Measurements from ENCODE around the gene AGL.
"Not testable (repeated sequence)": the region's sequence is repeated elsewhere in the genome, so short reads cannot be mapped to it uniquely, and the experiment has no call there.

The AGL gene

DNA sequence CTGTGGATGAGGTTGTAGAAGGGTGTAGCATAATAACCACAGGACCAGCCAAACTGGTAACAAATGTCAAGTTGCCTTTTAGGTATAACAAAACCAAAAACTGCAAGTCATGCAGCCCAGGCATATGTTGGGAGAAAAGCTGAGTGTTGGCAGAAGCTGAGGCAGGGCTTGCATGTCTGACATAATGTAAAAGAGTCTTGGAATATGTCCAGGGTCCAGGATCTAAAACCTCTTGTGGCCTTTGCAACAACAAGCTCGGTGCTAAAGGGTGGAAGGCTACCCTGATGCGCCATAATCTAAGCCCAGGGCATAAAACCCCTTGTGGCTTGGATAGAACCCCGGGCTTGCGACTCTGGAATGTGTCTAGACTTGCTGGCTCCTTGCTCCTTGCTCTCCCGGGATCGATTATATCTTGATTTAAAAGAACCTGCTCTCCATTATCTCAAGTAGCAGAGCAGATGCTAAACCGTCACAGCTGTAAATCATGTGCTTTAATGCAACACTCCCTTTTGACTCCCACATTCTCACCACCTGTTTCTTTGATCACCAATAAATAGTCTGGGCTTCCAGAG is 93.1 kb downstream of the AGL start:
- DNase-seq (ENCODE audit: low spot score) = no peak

- DNase-seq (ENCODE audit: low spot score) = no peak
Observed at GRCh38 chr1:99944192-99944591, 94.0 kb downstream of the AGL start.

- DNase-seq (ENCODE audit: low spot score) = no peak
Observed at GRCh38 chr1:99945174-99945573, 95.0 kb downstream of the AGL start.

GRCh38 chr1:99950486-99950885 is 100.3 kb downstream of the AGL start:
- DNase-seq (ENCODE audit: low spot score) = no peak

DNA sequence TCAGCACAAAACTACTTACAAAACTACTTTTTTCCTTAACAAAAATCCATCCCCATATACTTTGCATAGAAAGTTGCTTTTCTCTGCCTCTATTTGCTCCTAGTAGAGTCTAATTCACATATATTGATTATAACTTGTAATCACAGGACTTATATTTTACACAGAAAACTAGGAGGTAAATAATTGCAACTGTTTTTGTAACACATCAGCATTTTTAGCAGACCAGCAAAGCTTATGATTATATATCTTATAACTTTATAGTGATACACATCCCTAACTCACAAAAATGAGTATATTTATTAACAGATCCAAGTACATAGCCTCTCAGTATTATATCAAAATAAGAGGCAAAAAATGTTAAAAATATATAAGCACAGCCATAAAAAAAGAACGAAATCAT is 102.4 kb downstream of the AGL start:
- no peak for DNase-seq (ENCODE audit: low spot score)

GRCh38 chr1:99955375-99955774 is 105.2 kb downstream of the AGL start:
- no peak for DNase-seq (ENCODE audit: low spot score)

DNA sequence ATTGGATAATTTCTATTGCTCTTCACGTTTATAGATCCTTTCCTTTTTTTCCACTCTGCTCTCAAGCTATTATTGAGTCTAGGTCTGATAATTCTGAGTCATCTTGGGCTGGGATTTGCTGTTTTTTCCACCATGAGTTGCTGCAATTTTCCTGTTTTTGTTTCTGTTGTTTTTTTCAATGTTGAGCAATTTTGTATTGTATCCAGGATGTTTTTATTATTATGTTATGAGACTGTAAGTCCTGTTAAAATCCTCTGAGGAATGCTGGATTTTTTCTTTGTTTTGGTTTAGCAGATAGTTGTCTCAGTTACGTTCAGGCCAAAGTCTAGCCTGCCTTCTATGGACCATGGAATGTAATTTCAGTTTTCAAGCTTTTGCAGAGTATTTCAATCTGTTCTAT is 106.6 kb downstream of the AGL start:
- no peak for DNase-seq (ENCODE audit: low spot score)

- no peak for DNase-seq (ENCODE audit: low spot score)
Observed at GRCh38 chr1:99957818-99958217, 107.7 kb downstream of the AGL start.

- DNase-seq (ENCODE audit: low spot score) = not testable (repeated sequence)
Observed at GRCh38 chr1:99959189-99959705, 109.1 kb downstream of the AGL start.

GRCh38 chr1:99960260-99960659 is 110.1 kb downstream of the AGL start:
- not testable (repeated sequence) for DNase-seq (ENCODE audit: low spot score)

DNA sequence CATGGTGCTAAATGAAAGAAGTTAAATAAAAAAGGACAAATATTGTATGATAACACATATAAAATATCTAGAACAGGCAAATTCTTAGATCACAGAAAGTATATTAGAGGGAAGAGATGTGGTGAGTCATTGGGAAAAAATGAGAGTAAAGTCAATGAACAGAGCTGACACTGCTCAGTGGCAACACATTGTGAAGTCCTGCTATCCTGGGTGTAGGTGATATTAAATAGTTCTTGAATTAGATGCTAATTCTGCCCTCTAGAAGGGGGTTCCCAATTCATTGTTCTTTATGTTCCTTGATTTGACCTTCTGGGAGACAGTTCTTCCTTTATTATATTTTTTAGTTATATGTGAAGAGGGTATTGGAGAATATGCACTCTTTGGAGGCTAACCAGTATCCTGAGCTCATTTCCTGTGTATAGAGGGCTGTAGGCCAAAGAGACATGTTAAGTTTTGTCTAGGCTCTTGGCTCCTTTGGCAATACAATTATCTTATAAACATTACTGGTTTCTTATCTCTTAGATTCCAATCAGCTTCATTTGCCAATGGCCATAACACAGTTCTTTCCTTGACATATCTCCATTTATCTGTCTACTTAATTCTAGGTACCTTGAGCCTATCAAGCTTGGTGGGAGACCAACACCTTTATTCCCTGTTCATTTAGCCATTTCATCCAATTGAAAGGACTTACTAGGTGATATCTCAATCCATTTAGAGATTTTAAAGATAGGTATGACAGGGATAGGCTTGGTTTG is 113.1 kb downstream of the AGL start:
- DNase-seq (ENCODE audit: low spot score) = no peak

DNA sequence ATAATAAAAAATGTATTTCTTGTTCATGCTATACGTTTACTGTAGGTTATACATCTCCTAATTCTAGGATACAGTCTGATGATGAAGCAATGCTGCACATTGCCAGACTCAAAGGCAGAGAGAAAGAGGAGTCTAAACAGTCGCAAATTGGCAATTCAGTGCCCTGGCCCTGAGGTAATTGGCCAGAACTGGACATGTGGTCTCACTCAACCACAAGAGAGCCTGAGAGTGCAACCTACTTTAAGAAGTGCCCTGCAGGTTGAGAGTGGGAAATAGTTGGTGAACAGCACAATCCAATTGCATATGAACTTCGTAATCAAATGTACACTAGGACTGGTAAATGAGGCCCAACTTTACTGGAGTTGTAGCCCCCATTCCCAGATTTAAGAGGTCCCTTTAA is 114.6 kb downstream of the AGL start:
- no peak for DNase-seq (ENCODE audit: low spot score)

GRCh38 chr1:99965646-99966375 is 115.7 kb downstream of the AGL start:
- DNase-seq (ENCODE audit: low spot score) = no peak

DNA sequence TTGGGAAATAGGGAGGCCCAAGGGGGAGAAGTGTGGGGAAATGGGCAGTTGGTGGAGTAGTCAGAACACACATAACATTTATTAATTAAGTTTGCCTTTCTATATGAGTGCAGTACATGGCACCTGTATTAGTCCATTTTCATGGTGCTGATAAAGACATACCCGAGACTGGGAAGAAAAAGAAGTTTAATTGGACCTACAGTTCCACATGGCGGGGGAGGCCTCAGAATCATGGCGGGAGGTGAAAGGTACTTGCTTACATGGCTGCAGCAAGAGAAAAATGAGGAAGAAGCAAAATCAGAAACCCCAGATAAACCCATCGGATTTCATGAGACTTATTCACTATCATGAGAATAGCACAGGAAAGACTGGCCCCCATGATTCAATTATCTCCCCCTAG is 118.1 kb downstream of the AGL start:
- no peak for DNase-seq (ENCODE audit: low spot score)

DNA sequence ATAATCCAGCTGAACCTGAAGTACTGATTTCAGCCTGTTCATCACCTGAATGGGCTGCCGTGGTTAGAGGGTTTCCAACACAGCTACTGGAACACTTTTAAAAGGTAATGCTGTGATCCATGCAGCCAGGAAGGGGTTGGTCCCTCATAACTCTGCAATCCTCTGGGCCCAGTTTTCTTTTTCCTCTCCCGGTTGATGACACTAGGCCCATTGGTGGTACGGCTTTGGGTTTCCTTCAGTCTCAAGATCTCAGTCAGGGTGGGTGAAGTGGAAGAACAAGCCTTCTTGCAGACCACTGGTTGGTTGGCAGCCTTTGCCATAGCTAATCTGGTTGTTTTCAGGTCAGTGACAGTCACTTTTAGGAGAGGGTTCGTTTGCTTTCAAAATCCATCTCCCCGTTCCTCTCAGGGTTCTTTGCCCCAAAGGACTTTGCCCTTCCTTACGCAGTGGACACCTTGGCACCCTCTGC is 119.1 kb downstream of the AGL start:
- peak; percentile 42 for DNase-seq (ENCODE audit: low spot score)

- peak; percentile 18 for DNase-seq (ENCODE audit: low spot score)
Observed at GRCh38 chr1:99969729-99970621, 119.8 kb downstream of the AGL start, which contains the start of gene SLC35A3. Gene SLC35A3 (plus strand): TSS chr1:99969996. CDS start chr1:99993555, 23,559 bp downstream.

- DNase-seq (ENCODE audit: low spot score) = no peak
Observed at GRCh38 chr1:99970713-99971255, 120.6 kb downstream of the AGL start.

DNA sequence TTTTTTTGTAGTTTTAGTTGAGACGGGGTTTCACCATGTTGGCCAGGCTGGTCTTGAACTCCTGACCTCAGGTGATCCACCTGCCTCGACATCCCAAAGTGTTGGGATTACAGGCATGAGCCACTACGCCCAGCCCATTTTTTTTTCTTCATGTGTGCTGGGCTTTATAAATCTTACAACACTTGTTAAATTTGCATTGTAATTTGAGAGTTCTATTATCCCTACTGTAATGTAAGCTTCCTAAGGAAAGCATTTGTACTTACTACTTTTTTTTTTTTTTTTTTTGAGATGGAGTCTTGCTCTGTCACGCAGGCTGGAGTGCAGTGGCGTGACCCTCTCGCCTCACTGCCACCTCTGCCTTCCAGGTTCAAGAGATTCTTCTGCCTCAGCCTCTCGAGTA is 121.9 kb downstream of the AGL start:
- DNase-seq (ENCODE audit: low spot score) = not testable (repeated sequence)
